Nephron progenitor cell (in vitro differentiated cells): ENCODE results near the gene RIPPLY2.
A peak's percentile ranks its signal among the peaks of the same experiment; 100 is the strongest.

Source experiments
- DNase-seq: peaks from one replicate; pipeline ENCODE4 v3.0.0; 2021
- H3K27ac Mint-ChIP-seq: 2 replicates; pipeline ENCODE4 v1.8.0; 2021; ENCODE audit warnings: mild to moderate bottlenecking, moderate library complexity, mixed read lengths
- H3K27me3 Mint-ChIP-seq: 2 replicates; pipeline ENCODE4 v1.8.0; 2021; ENCODE audit warnings: mild to moderate bottlenecking, low read depth, mixed read lengths; ENCODE audit not compliant: poor library complexity
- H3K36me3 Mint-ChIP-seq: 2 replicates; pipeline ENCODE4 v1.8.0; 2021; ENCODE audit warnings: low read depth, mixed read lengths
- H3K4me1 Mint-ChIP-seq: 2 replicates; pipeline ENCODE4 v1.8.0; 2021; ENCODE audit warnings: mixed read lengths
- H3K4me3 Mint-ChIP-seq: 2 replicates; pipeline ENCODE4 v1.8.0; 2021; ENCODE audit warnings: mild to moderate bottlenecking, moderate library complexity, mixed read lengths
- H3K9me3 Mint-ChIP-seq: 2 replicates; pipeline ENCODE4 v1.8.0; 2021; ENCODE audit warnings: mild to moderate bottlenecking, moderate library complexity, mixed read lengths
- CTCF ChIP-seq: fragments of 200-600 bp; sonication (generic); IDR thresholded peaks from 2 replicates; pipeline ENCODE4 v1.5.0; 2021; ENCODE audit warnings: antibody characterized with exemption

RIPPLY2 gene

GRCh38 chr6:83872386-83873118 is 19.4 kb downstream of the RIPPLY2 start:
- Mint-ChIP-seq H3K4me3 (no peak overlapping the region), H3K36me3 (peaks cover 26% of the 10 kb centered on the region), H3K9me3 (peaks cover 12% of the 10 kb centered on the region), H3K27me3 (no peaks in the 10 kb centered on the region), H3K4me1 (peaks cover 6% of the 10 kb centered on the region), H3K27ac (no peak overlapping the region)
- no peak for TF ChIP-seq CTCF
- no peak for DNase-seq

DNA sequence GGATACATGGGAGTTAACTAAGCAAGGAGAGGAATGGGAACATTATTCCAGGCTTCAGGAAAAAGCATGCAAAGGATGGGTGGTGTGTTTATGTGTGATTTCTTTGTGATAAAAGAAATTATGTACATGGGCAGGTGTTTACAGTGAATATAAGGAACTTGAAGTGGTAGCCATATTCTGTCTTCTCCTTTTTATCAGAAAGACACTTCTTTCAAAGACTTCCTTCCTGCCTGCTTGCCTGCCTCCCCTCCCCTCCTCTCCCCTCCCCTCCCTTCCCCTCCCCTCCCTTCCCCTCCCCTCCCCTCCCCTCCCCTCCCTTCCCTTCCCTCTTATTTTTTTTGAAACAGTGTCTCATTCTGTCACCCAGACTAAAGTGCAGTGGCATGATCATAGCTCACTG is 20.7 kb downstream of the RIPPLY2 start:
- Mint-ChIP-seq H3K27me3 (no peaks in the 10 kb centered on the region), H3K4me1 (peaks cover 11% of the 10 kb centered on the region)
- no peak for DNase-seq

GRCh38 chr6:83875843-83876242 is 22.7 kb downstream of the RIPPLY2 start:
- no peak overlapping the region for H3K27ac Mint-ChIP-seq
- peaks cover 5% of the 10 kb centered on the region for H3K36me3 Mint-ChIP-seq
- H3K27me3 Mint-ChIP-seq = no peaks in the 10 kb centered on the region
- peaks cover 11% of the 10 kb centered on the region for H3K4me1 Mint-ChIP-seq
- TF ChIP-seq CTCF = no peak
- no peak for DNase-seq
- H3K4me3 Mint-ChIP-seq = no peak overlapping the region
- no peaks in the 10 kb centered on the region for H3K9me3 Mint-ChIP-seq

More for the DNA sequence above, 20.7 kb downstream of the RIPPLY2 start:
- no peaks in the 10 kb centered on the region for H3K9me3 Mint-ChIP-seq
- no peak for TF ChIP-seq CTCF
- H3K4me3 Mint-ChIP-seq = no peak overlapping the region
- peak overlapping the region; percentile 0 for H3K27ac Mint-ChIP-seq
- peaks cover 14% of the 10 kb centered on the region for H3K36me3 Mint-ChIP-seq

GRCh38 chr6:83878902-83879644 is 25.9 kb downstream of the RIPPLY2 start:
- no peak for TF ChIP-seq CTCF
- no peaks in the 10 kb centered on the region for H3K9me3 Mint-ChIP-seq
- peak overlapping the region; percentile 32 for H3K27ac Mint-ChIP-seq
- no peaks in the 10 kb centered on the region for H3K27me3 Mint-ChIP-seq
- DNase-seq = no peak
- H3K4me1 Mint-ChIP-seq = peaks cover 11% of the 10 kb centered on the region
- H3K36me3 Mint-ChIP-seq = no peaks in the 10 kb centered on the region
- H3K4me3 Mint-ChIP-seq = no peak overlapping the region

DNA sequence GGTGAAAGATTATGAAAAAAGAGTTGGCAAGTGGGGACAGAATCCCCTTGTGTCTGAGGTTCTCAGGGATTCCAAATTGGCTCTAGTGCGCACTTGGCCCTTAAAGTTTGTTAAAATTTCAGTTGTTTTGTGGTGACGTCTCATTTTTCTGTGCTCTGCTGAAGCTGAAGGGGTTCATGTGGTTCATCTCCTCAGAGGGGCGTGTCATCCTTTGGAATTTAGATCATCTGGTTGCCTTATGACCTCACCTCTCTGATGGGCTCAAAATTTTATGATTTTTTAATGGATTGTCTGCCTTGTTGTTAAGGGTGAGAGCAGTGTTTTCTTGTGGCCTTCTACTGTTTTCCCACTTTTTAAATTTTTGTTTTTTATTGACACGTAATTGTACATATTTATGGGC is 26.6 kb downstream of the RIPPLY2 start:
- DNase-seq = no peak
- no peaks in the 10 kb centered on the region for H3K36me3 Mint-ChIP-seq
- H3K4me3 Mint-ChIP-seq = no peak overlapping the region
- peak overlapping the region; percentile 32 for H3K27ac Mint-ChIP-seq
- H3K27me3 Mint-ChIP-seq = no peaks in the 10 kb centered on the region
- peaks cover 11% of the 10 kb centered on the region for H3K4me1 Mint-ChIP-seq
- no peak for TF ChIP-seq CTCF
- H3K9me3 Mint-ChIP-seq = no peaks in the 10 kb centered on the region
